Measurements from ENCODE around the gene SAMHD1. TPM values are rescaled to one million over a fixed set of nuclear protein-coding genes. Genes with fewer than 3 reads are reported as not detected.
"Not testable (repeated sequence)": the region's sequence is repeated elsewhere in the genome, so short reads cannot be mapped to it uniquely, and the experiment has no call there.

The SAMHD1 gene
- total RNA-seq, 1 donor, result 203 TPM

DNA sequence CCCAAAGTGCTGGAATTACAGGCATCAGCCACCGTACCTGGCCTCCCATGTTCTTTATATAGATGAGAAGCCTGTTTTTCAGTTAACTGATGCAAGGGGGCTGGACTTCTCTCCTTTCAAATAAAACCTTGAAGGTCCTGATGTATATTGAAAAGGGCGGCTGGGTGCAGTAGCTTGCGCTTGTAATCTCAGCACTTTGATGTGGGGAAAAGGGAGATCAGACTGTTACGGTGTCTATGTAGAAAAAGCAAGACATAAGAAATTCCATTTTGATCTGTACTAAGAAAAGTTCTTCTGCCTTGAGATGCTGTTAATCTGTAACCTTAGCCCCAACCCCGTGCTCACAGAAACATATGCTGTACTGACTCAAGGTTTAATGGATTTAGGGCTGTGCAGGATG lies 16.1 kb upstream of the SAMHD1 start:
- H3K4me1 ChIP-seq (ENCODE audit: insufficient read depth, low read length), result peaks cover 43% of the 10 kb centered on the region
- H3K4me3 ChIP-seq (ENCODE audit: low read length), result no peak overlapping the region

GRCh38 chr20:36966965-36967364 lies 15.5 kb upstream of the SAMHD1 start:
- not testable (repeated sequence) for H3K4me3 ChIP-seq (ENCODE audit: low read length); H3K27me3 ChIP-seq (ENCODE audit: insufficient read depth, low read length); H3K9me3 ChIP-seq (ENCODE audit: low read depth, low read length)
- peaks cover 43% of the 10 kb centered on the region for H3K4me1 ChIP-seq (ENCODE audit: insufficient read depth, low read length)

More for the DNA sequence above, 16.1 kb upstream of the SAMHD1 start:
- H3K27me3 ChIP-seq (ENCODE audit: insufficient read depth, low read length), result no peaks in the 10 kb centered on the region
- peaks cover 2% of the 10 kb centered on the region for H3K9me3 ChIP-seq (ENCODE audit: low read depth, low read length)

GRCh38 chr20:36962354-36962941 lies 10.9 kb upstream of the SAMHD1 start:
- not testable (repeated sequence) for H3K27me3 ChIP-seq (ENCODE audit: insufficient read depth, low read length); H3K9me3 ChIP-seq (ENCODE audit: low read depth, low read length)

GRCh38 chr20:36959242-36959641 lies 7.7 kb upstream of the SAMHD1 start:
- peaks cover 60% of the 10 kb centered on the region for H3K4me1 ChIP-seq (ENCODE audit: insufficient read depth, low read length)
- no peak overlapping the region for H3K4me3 ChIP-seq (ENCODE audit: low read length)
- H3K9me3 ChIP-seq (ENCODE audit: low read depth, low read length), result peaks cover 3% of the 10 kb centered on the region

More at GRCh38 chr20:36962354-36962941, 10.9 kb upstream of the SAMHD1 start:
- not testable (repeated sequence) for H3K4me3 ChIP-seq (ENCODE audit: low read length)
- peaks cover 30% of the 10 kb centered on the region for H3K4me1 ChIP-seq (ENCODE audit: insufficient read depth, low read length)

DNA sequence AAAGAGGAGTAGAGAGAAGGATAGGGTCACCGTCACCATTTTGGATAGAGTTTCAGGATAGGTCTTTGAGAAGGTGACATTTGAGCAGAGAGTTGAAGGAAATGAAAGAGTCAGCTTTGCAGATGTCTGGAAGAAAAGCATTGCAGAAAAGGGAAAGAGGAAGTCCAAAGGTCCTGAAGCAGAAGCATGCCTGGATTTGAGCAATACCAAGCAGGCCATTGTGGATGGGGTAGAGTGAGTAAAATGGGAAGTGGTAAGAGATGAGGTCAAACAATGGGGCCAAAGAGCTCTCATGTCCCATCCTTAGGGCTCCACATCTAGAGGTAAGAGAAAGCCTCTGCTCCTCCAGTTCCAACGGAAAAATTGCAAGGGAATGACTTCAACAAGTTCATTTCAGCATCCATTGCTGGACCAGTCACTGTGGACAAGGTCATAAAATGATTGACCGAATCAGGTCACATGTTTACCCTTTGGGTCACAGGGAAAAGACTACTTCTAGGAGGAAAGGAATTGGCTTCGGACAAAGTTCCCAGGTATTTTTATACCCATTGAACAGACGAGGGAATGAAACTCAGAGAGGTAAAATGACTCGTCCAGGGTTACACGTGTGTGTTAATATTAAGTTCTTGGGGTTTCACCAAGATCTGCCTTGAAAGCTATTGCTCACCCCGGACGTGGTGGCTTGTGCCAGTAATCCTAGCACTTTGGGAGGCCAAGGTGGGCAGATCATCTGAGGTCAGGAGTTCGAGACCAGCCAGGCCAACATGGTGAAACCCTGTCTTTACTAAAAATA lies 6.6 kb upstream of the SAMHD1 start:
- no peak overlapping the region for H3K4me3 ChIP-seq (ENCODE audit: low read length)
- H3K9me3 ChIP-seq (ENCODE audit: low read depth, low read length), result peaks cover 3% of the 10 kb centered on the region
- H3K4me1 ChIP-seq (ENCODE audit: insufficient read depth, low read length), result peaks cover 65% of the 10 kb centered on the region
- no peaks in the 10 kb centered on the region for H3K27me3 ChIP-seq (ENCODE audit: insufficient read depth, low read length)

More at GRCh38 chr20:36959242-36959641, 7.7 kb upstream of the SAMHD1 start:
- no peaks in the 10 kb centered on the region for H3K27me3 ChIP-seq (ENCODE audit: insufficient read depth, low read length)

- Histone ChIP-seq H3K27me3 (ENCODE audit: insufficient read depth, low read length) (no peaks in the 10 kb centered on the region), H3K4me1 (ENCODE audit: insufficient read depth, low read length) (peaks cover 73% of the 10 kb centered on the region), H3K4me3 (ENCODE audit: low read length) (no peak overlapping the region), H3K9me3 (ENCODE audit: low read depth, low read length) (no peaks in the 10 kb centered on the region)
Measured at GRCh38 chr20:36956674-36957073, 5.2 kb upstream of the SAMHD1 start.

- Histone ChIP-seq H3K9me3 (ENCODE audit: low read depth, low read length) (no peaks in the 10 kb centered on the region), H3K4me3 (ENCODE audit: low read length) (no peak overlapping the region), H3K27me3 (ENCODE audit: insufficient read depth, low read length) (no peaks in the 10 kb centered on the region), H3K4me1 (ENCODE audit: insufficient read depth, low read length) (peaks cover 68% of the 10 kb centered on the region)
Measured at GRCh38 chr20:36956016-36956415, 4.5 kb upstream of the SAMHD1 start.

- H3K4me1 ChIP-seq (ENCODE audit: insufficient read depth, low read length), result peaks cover 69% of the 10 kb centered on the region
Measured at GRCh38 chr20:36951979-36952738, 651 bp upstream of the SAMHD1 start.

GRCh38 chr20:36950414-36951197 lies 902 bp downstream of the SAMHD1 start:
- peaks cover 69% of the 10 kb centered on the region for H3K4me1 ChIP-seq (ENCODE audit: insufficient read depth, low read length)
- no peaks in the 10 kb centered on the region for H3K27me3 ChIP-seq (ENCODE audit: insufficient read depth, low read length)
- peak overlapping the region; percentile 100 for H3K4me3 ChIP-seq (ENCODE audit: low read length)
- no peaks in the 10 kb centered on the region for H3K9me3 ChIP-seq (ENCODE audit: low read depth, low read length)

More at GRCh38 chr20:36951979-36952738, 651 bp upstream of the SAMHD1 start:
- H3K4me3 ChIP-seq (ENCODE audit: low read length), result peak overlapping the region; percentile 100
- no peaks in the 10 kb centered on the region for H3K27me3 ChIP-seq (ENCODE audit: insufficient read depth, low read length)
- H3K9me3 ChIP-seq (ENCODE audit: low read depth, low read length), result no peaks in the 10 kb centered on the region

DNA sequence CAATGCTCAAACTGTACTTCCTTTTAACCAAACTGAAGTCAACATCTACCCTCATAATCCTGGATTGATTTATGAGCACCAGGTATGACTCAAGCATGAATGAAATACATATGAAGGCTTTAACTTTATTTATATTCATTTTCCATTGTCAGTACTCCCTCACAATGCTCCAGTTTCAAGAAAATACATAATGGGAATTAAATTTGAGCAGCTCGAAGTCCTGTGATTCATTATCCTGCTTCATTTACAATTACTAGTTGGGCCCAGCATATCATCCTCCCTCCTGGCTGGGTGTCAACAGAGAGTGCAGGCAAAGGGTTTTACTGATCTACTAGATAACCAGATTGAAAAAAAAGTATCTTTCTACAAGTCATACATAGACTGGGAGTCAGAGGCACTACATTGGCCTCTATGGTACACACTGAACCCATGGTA lies 10.1 kb downstream of the SAMHD1 start:
- H3K4me1 ChIP-seq (ENCODE audit: insufficient read depth, low read length), result peaks cover 85% of the 10 kb centered on the region
- no peak overlapping the region for H3K4me3 ChIP-seq (ENCODE audit: low read length)
- H3K9me3 ChIP-seq (ENCODE audit: low read depth, low read length), result no peaks in the 10 kb centered on the region
- H3K27me3 ChIP-seq (ENCODE audit: insufficient read depth, low read length), result no peaks in the 10 kb centered on the region

GRCh38 chr20:36937402-36937770 lies 14.1 kb downstream of the SAMHD1 start:
- H3K4me1 ChIP-seq (ENCODE audit: insufficient read depth, low read length), result peaks cover 77% of the 10 kb centered on the region
- no peak overlapping the region for H3K4me3 ChIP-seq (ENCODE audit: low read length)

GRCh38 chr20:36936761-36937401 lies 14.6 kb downstream of the SAMHD1 start:
- peaks cover 78% of the 10 kb centered on the region for H3K4me1 ChIP-seq (ENCODE audit: insufficient read depth, low read length)
- not testable (repeated sequence) for H3K27me3 ChIP-seq (ENCODE audit: insufficient read depth, low read length); H3K9me3 ChIP-seq (ENCODE audit: low read depth, low read length); H3K4me3 ChIP-seq (ENCODE audit: low read length)

More at GRCh38 chr20:36937402-36937770, 14.1 kb downstream of the SAMHD1 start:
- no peaks in the 10 kb centered on the region for H3K9me3 ChIP-seq (ENCODE audit: low read depth, low read length)
- H3K27me3 ChIP-seq (ENCODE audit: insufficient read depth, low read length), result no peaks in the 10 kb centered on the region

GRCh38 chr20:36936341-36936740 lies 15.2 kb downstream of the SAMHD1 start:
- Histone ChIP-seq H3K4me3 (ENCODE audit: low read length) (no peak overlapping the region), H3K27me3 (ENCODE audit: insufficient read depth, low read length) (no peaks in the 10 kb centered on the region), H3K9me3 (ENCODE audit: low read depth, low read length) (no peaks in the 10 kb centered on the region), H3K4me1 (ENCODE audit: insufficient read depth, low read length) (peaks cover 78% of the 10 kb centered on the region)

DNA sequence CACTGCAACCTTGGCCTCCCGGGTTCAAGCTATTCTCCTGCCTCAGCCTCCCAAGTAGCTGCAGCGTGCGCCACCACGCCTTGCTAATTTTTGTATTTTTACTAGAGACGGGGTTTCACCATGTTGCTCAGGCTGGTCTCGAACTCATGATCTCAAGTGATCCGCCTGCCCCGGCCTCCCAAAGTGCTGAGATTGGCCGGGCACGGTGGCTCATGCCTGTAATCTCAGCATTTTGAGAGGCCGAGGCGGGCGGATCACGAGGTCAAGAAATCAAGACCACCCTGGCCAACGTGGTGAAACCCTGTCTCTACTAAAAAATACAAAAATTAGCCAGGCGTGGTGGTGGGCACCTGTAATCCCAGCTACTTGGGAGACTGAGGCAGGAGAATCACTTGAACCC lies 17.9 kb downstream of the SAMHD1 start:
- H3K4me1 ChIP-seq (ENCODE audit: insufficient read depth, low read length), result peaks cover 82% of the 10 kb centered on the region
- not testable (repeated sequence) for H3K9me3 ChIP-seq (ENCODE audit: low read depth, low read length); H3K27me3 ChIP-seq (ENCODE audit: insufficient read depth, low read length); H3K4me3 ChIP-seq (ENCODE audit: low read length)
